Endothelial cell of umbilical vein (primary cell): ENCODE measurements around the gene HAUS5. TPM values are rescaled to one million over a fixed set of nuclear protein-coding genes. Genes with fewer than 3 reads are reported as not detected.

Experiments used
- BruUV-seq: library from RNA; stranded (reverse); fragments of 400-500 nt; replicated peaks from 2 replicates; lab custom pipeline; 2021; lab: Mats Ljungman, UMichigan
- CTCF ChIA-PET: fragments of 300-600, 350-600 bp; sonication (Branson Sonifier 250); formaldehyde crosslinking; loops from one replicate; lab custom pipeline; 2021; ENCODE audit warnings: antibody characterized with exemption, inconsistent platforms; lab: Charles Lee
- POLR2A ChIA-PET: fragments of 300-600, 350-600 bp; sonication (Branson Sonifier 250); formaldehyde crosslinking; loops from one replicate; lab custom pipeline; 2021; ENCODE audit warnings: antibody characterized with exemption, inconsistent platforms; lab: Charles Lee
- DNase-seq: peaks from one replicate; pipeline ENCODE4 v3.0.0-alpha.2; 2011; ENCODE audit warnings: low read depth, low spot score
- FAIRE-seq: peaks from 2 replicates; lab custom pipeline; 2011; peaks lifted over from hg19 to GRCh38; lab: Jason Lieb, UNC
- H2AFZ ChIP-seq: 2 replicates; pipeline ENCODE4 v1.6.0; 2012; ENCODE audit warnings: low read depth, low read length, control low read depth, inconsistent platforms
- H3K27ac ChIP-seq: 2 replicates; pipeline ENCODE4 v1.5.1; 2011; ENCODE audit warnings: low read depth, mild to moderate bottlenecking, control low read depth, low read length, moderate library complexity; ENCODE audit not compliant: insufficient read depth
- H3K27me3 ChIP-seq, 2 experiments: 2 replicates each; pipeline versions ENCODE4 v1.6.0 to v1.6.1; 2011; ENCODE audit warnings: low read length in 2 of 2, mixed read lengths in 1 of 2; ENCODE audit not compliant: control insufficient read depth in 2 of 2, insufficient read depth in 2 of 2
- H3K36me3 ChIP-seq, 2 experiments: 2 replicates in 1 of 2; 3 replicates in 1 of 2; pipeline ENCODE4 v1.5.1; 2011; ENCODE audit warnings: low read length in 2 of 2, mild to moderate bottlenecking in 1 of 2, moderate library complexity in 1 of 2; ENCODE audit not compliant: control insufficient read depth in 2 of 2, insufficient read depth in 2 of 2; ENCODE audit errors: extremely low read depth in 1 of 2
- H3K4me1 ChIP-seq: 3 replicates; pipeline ENCODE4 v1.5.1; 2011; ENCODE audit warnings: mild to moderate bottlenecking, low read length; ENCODE audit not compliant: control insufficient read depth, insufficient read depth; ENCODE audit errors: extremely low read depth
- H3K4me2 ChIP-seq: 2 replicates; pipeline ENCODE4 v1.6.1; 2011; ENCODE audit warnings: low read length, control low read depth, mixed read lengths; ENCODE audit not compliant: insufficient read depth
- H3K4me3 ChIP-seq, 3 experiments: fragments of 200-600 bp in 1 of 3; sonication (generic), shearing (Covaris generic) in 1 of 3; replicated peaks in 1 of 3; 2 replicates each; pipeline ENCODE4 v1.5.1; 2011 to 2016; ENCODE audit warnings: control low read depth in 3 of 3, low read length in 3 of 3, mild to moderate bottlenecking in 2 of 3, inconsistent platforms in 1 of 3, low read depth in 1 of 3, moderate library complexity in 1 of 3; ENCODE audit not compliant: insufficient read depth in 1 of 3
- H3K79me2 ChIP-seq: 2 replicates; pipeline ENCODE4 v1.6.0; 2012; ENCODE audit warnings: low read length, inconsistent platforms; ENCODE audit not compliant: control insufficient read depth, insufficient read depth
- H3K9ac ChIP-seq: replicated peaks from 2 replicates; pipeline ENCODE3; 2011; ENCODE audit warnings: low read length, control low read depth; ENCODE audit not compliant: insufficient read depth; ENCODE audit errors: extremely low read depth
- H3K9me1 ChIP-seq: replicated peaks from 3 replicates; pipeline ENCODE4 v1.6.0; 2011; ENCODE audit warnings: mild to moderate bottlenecking, low read length; ENCODE audit not compliant: control insufficient read depth, insufficient read depth; ENCODE audit errors: extremely low read depth
- H3K9me3 ChIP-seq: replicated peaks from 2 replicates; pipeline ENCODE4 v1.5.1; 2012; ENCODE audit warnings: low read length, inconsistent platforms; ENCODE audit not compliant: control insufficient read depth, insufficient read depth
- H4K20me1 ChIP-seq: replicated peaks from 2 replicates; pipeline ENCODE3; 2011; ENCODE audit warnings: mild to moderate bottlenecking, low read length; ENCODE audit not compliant: control insufficient read depth, insufficient read depth; ENCODE audit errors: extremely low read depth
- CTCF ChIP-seq, 2 donors: IDR thresholded peaks; 1 replicate in 1 of 2; 2 replicates in 1 of 2; pipeline ENCODE4 v1.5.1; 2011; ENCODE audit warnings: low read length in 2 of 2, mild to moderate bottlenecking in 2 of 2, moderate library complexity in 2 of 2, control low read depth in 1 of 2, inconsistent platforms in 1 of 2, low read depth in 1 of 2; ENCODE audit not compliant: insufficient read depth in 1 of 2; ENCODE audit errors: extremely low read depth in 1 of 2
- EZH2 ChIP-seq: IDR thresholded peaks from 2 replicates; pipeline ENCODE4 v1.6.1; 2012; ENCODE audit warnings: borderline replicate concordance, low read depth, mild to moderate bottlenecking, moderate library complexity, low read length, inconsistent platforms; ENCODE audit not compliant: severe bottlenecking
- FOS ChIP-seq: IDR thresholded peaks from 2 replicates; pipeline ENCODE4 v1.6.1; 2011; ENCODE audit warnings: mild to moderate bottlenecking, low read length, moderate library complexity, borderline replicate concordance; ENCODE audit not compliant: insufficient read depth
- JUN ChIP-seq: IDR thresholded peaks from 2 replicates; pipeline ENCODE4 v1.6.1; 2011; ENCODE audit warnings: borderline replicate concordance, low read depth; ENCODE audit not compliant: insufficient read length, insufficient read depth
- MYC ChIP-seq: IDR thresholded peaks from one replicate; pipeline ENCODE4 v1.6.1; 2011; ENCODE audit warnings: mild to moderate bottlenecking, low read depth, low read length
- POLR2A ChIP-seq: IDR thresholded peaks from 2 replicates; pipeline ENCODE4 v1.6.1; 2012; ENCODE audit warnings: low read depth, mild to moderate bottlenecking, control low read depth, low read length
- dilution Hi-C: fragments of 300-500 bp; cut with MboI; formaldehyde crosslinking; loops from one replicate; pipeline ENCODE4 v1.15.0; 2019; ENCODE audit warnings: low sequenced_read_pairs; ENCODE audit not compliant: extremely low pct_ligation_motif_present
- intact Hi-C: fragments of 100-400 bp; cut with micrococcal nuclease; formaldehyde crosslinking; loops from one replicate; pipeline ENCODE4 v1.10.0; 2022
- polyA plus RNA-seq, 4 experiments: library from polyadenylated mRNA; depleted of rRNA in 3 of 4; stranded (reverse) in 3 of 4; unstranded in 1 of 4; fragments of >200 nt; gene quantifications; 2 replicates each; pipeline versions ENCODE4 v1.2.1 to v1.2.3, GENCODE V29; 2011 to 2012; ENCODE audit warnings: missing spikeins in 1 of 4
- total RNA-seq: library from RNA; stranded (reverse); gene quantifications from 2 replicates; pipeline ENCODE4 v1.2.3, GENCODE V29; 2021

Gene HAUS5
- total and polyA plus RNA-seq, 2 donors (not counting 3 experiments of a cell fraction or from before 2014, with no cell fraction given) = 8.9 to 19.0 TPM

GRCh38 chr19:35595928-35596327 lies 16.6 kb upstream of the HAUS5 start:
- H3K9me1 ChIP-seq = no peaks in the 10 kb centered on the region
- no TSS peak for BruUV-seq
- no peaks in the 10 kb centered on the region for H3K9me3 ChIP-seq
- H3K4me3 ChIP-seq = no peak overlapping the region
- no peak overlapping the region for H3K27ac ChIP-seq
- dilution Hi-C loops (no loop called here), intact Hi-C loops (no loop called here)
- DNase-seq (no peak), FAIRE-seq (no peak)
- H3K4me2 ChIP-seq = no peak overlapping the region
- no peaks in the 10 kb centered on the region for H3K4me1 ChIP-seq
- no peaks in the 10 kb centered on the region for H3K79me2 ChIP-seq
- H3K9ac ChIP-seq = no peak overlapping the region
- TF ChIP-seq MYC = no peak
- TF ChIP-seq EZH2 = no peak
- TF ChIP-seq CTCF (IDR thresholded peaks at IDR 0.05; ENCODE audit: extremely low read depth in 1 of 2, insufficient read depth in 1 of 2, low read depth in 1 of 2, low read length in 2 of 2) = no peak
- no peak for TF ChIP-seq JUN
- no peak for TF ChIP-seq POLR2A
- TF ChIP-seq FOS = no peak
- ChIA-PET CTCF (no interaction called here), POLR2A (no interaction called here)
- H4K20me1 ChIP-seq = no peaks in the 10 kb centered on the region
- no peak overlapping the region for H2AFZ ChIP-seq
- H3K27me3 ChIP-seq = no peaks in the 10 kb centered on the region
- no peaks in the 10 kb centered on the region for H3K36me3 ChIP-seq
